Trophoblast cell (in vitro differentiated cells and primary cell): ENCODE results near the gene ABL2.

Source experiments
- DNase-seq, 2 donors: peaks; one replicate each; pipeline ENCODE4 v3.0.0-alpha.2; 2016
- H2AFZ ChIP-seq: 2 replicates; pipeline ENCODE4 v1.6.1; 2013; ENCODE audit warnings: low read length, moderate library complexity, mild to moderate bottlenecking; ENCODE audit not compliant: insufficient read depth, poor library complexity
- H2AK5ac ChIP-seq: 2 replicates; pipeline ENCODE4 v1.6.1; 2013; ENCODE audit warnings: mild to moderate bottlenecking, low read length
- H2BK120ac ChIP-seq: 2 replicates; pipeline ENCODE4 v1.6.1; 2013; ENCODE audit warnings: low read length, mild to moderate bottlenecking, moderate library complexity; ENCODE audit not compliant: insufficient read depth, poor library complexity
- H2BK12ac ChIP-seq: 2 replicates; pipeline ENCODE4 v1.6.1; 2013; ENCODE audit warnings: mild to moderate bottlenecking, low read length, moderate library complexity
- H2BK5ac ChIP-seq: 2 replicates; pipeline ENCODE4 v1.6.1; 2013; ENCODE audit warnings: low read length, low read depth, moderate library complexity, mild to moderate bottlenecking; ENCODE audit not compliant: poor library complexity
- H3K14ac ChIP-seq: 2 replicates; pipeline ENCODE4 v1.6.1; 2013; ENCODE audit warnings: mild to moderate bottlenecking, low read length
- H3K18ac ChIP-seq: 2 replicates; pipeline ENCODE4 v1.6.1; 2013; ENCODE audit warnings: mild to moderate bottlenecking, low read length
- H3K23ac ChIP-seq: 2 replicates; pipeline ENCODE4 v1.6.1; 2013; ENCODE audit warnings: low read length
- H3K27ac ChIP-seq: 2 replicates; pipeline ENCODE4 v1.5.1; 2013; ENCODE audit warnings: low read depth, mild to moderate bottlenecking, inconsistent platforms, low read length, moderate library complexity
- H3K27me3 ChIP-seq: 2 replicates; pipeline ENCODE4 v1.6.1; 2013; ENCODE audit warnings: inconsistent platforms, mild to moderate bottlenecking, low read length, moderate library complexity; ENCODE audit not compliant: insufficient read depth
- H3K36me3 ChIP-seq, 2 experiments: 1 replicate in 1 of 2; 2 replicates in 1 of 2; pipeline ENCODE4 v1.6.1; 2013; ENCODE audit warnings: low read length in 2 of 2, mild to moderate bottlenecking in 2 of 2, moderate library complexity in 1 of 2; ENCODE audit not compliant: insufficient read depth in 2 of 2, control insufficient read depth in 1 of 2
- H3K4ac ChIP-seq: 2 replicates; pipeline ENCODE4 v1.6.1; 2013; ENCODE audit warnings: low read depth, mild to moderate bottlenecking, low read length, moderate library complexity
- H3K4me1 ChIP-seq, 2 experiments: 1 replicate in 1 of 2; 2 replicates in 1 of 2; pipeline ENCODE4 v1.6.1; 2013; ENCODE audit warnings: low read length in 2 of 2, mild to moderate bottlenecking in 2 of 2, moderate library complexity in 1 of 2; ENCODE audit not compliant: insufficient read depth in 2 of 2, control insufficient read depth in 1 of 2
- H3K4me2 ChIP-seq: 2 replicates; pipeline ENCODE4 v1.6.1; 2013; ENCODE audit warnings: inconsistent platforms, mild to moderate bottlenecking, low read length, moderate library complexity
- H3K4me3 ChIP-seq: 2 replicates; pipeline ENCODE4 v1.5.1; 2013; ENCODE audit warnings: mild to moderate bottlenecking, low read depth, low read length, inconsistent platforms
- H3K79me1 ChIP-seq: one replicate; pipeline ENCODE4 v1.6.1; 2013; ENCODE audit warnings: low read length
- H3K79me2 ChIP-seq: 2 replicates; pipeline ENCODE4 v1.6.1; 2013; ENCODE audit warnings: low read length, mild to moderate bottlenecking; ENCODE audit not compliant: control insufficient read depth, insufficient read depth, poor library complexity
- H3K9ac ChIP-seq: 2 replicates; pipeline ENCODE4 v1.6.1; 2013; ENCODE audit warnings: mild to moderate bottlenecking, low read length
- H3K9me3 ChIP-seq: 2 replicates; pipeline ENCODE4 v1.6.1; 2013; ENCODE audit warnings: low read depth, mild to moderate bottlenecking, control low read depth, inconsistent platforms, low read length; ENCODE audit not compliant: insufficient read depth
- H4K12ac ChIP-seq: 2 replicates; pipeline ENCODE4 v1.6.1; 2013; ENCODE audit warnings: low read depth, mild to moderate bottlenecking, low read length, moderate library complexity
- H4K8ac ChIP-seq: 2 replicates; pipeline ENCODE4 v1.6.1; 2013; ENCODE audit warnings: low read depth, mild to moderate bottlenecking, low read length, moderate library complexity
- H4K91ac ChIP-seq: one replicate; pipeline ENCODE4 v1.6.1; 2013; ENCODE audit warnings: low read depth, mild to moderate bottlenecking, low read length, moderate library complexity
- WGBS: extraction: QIAGEN DNeasy Blood & Tissue Kit; methylation state at CpG from one replicate; pipeline ENCODE4 v1.1.7; 2013; ENCODE audit warnings: missing lambda C conversion rate; ENCODE audit not compliant: insufficient read length, insufficient coverage; ENCODE audit errors: extremely low coverage; 5-methylcytosine and 5-hydroxymethylcytosine counted together

Gene ABL2

GRCh38 chr1:179095377-179095776 lies 134.1 kb downstream of the ABL2 start:
- no peak overlapping the region for H4K8ac ChIP-seq
- H4K91ac ChIP-seq, result no peak overlapping the region
- no peak overlapping the region for H3K23ac ChIP-seq
- no peak overlapping the region for H2AFZ ChIP-seq
- H3K4me3 ChIP-seq, result no peak overlapping the region
- no peak overlapping the region for H3K14ac ChIP-seq
- no peak for DNase-seq
- H2AK5ac ChIP-seq, result no peak overlapping the region
- H3K4ac ChIP-seq, result no peak overlapping the region
- H2BK120ac ChIP-seq, result no peak overlapping the region
- no CpG with 5 or more reads among the region's 4 CpGs for WGBS
- no peaks in the 10 kb centered on the region for H3K9me3 ChIP-seq
- H2BK5ac ChIP-seq, result no peak overlapping the region
- H3K36me3 ChIP-seq, result peaks cover 28 to 53% of the 10 kb centered on the region in 2 experiments
- H3K79me1 ChIP-seq, result no peaks in the 10 kb centered on the region
- no peak overlapping the region for H3K4me2 ChIP-seq
- H3K27me3 ChIP-seq, result no peaks in the 10 kb centered on the region
- no peak overlapping the region for H3K9ac ChIP-seq
- H2BK12ac ChIP-seq, result no peak overlapping the region
- H3K79me2 ChIP-seq, result no peaks in the 10 kb centered on the region
- H3K18ac ChIP-seq, result no peak overlapping the region
- H4K12ac ChIP-seq, result no peak overlapping the region
- no peak overlapping the region for H3K27ac ChIP-seq
- H3K4me1 ChIP-seq, result peaks cover 11 to 14% of the 10 kb centered on the region in 2 experiments

- WGBS, result no CpG with 5 or more reads among the region's 5 CpGs
- no peak overlapping the region for H3K9ac ChIP-seq
- H3K23ac ChIP-seq, result no peak overlapping the region
- no peak overlapping the region for H2AFZ ChIP-seq
- no peak overlapping the region for H4K12ac ChIP-seq
- no peak overlapping the region for H2BK12ac ChIP-seq
- no peak overlapping the region for H2BK120ac ChIP-seq
- peaks cover 28 to 56% of the 10 kb centered on the region in 2 experiments for H3K36me3 ChIP-seq
- H3K9me3 ChIP-seq, result no peaks in the 10 kb centered on the region
- no peaks in the 10 kb centered on the region for H3K79me1 ChIP-seq
- no peak overlapping the region for H4K91ac ChIP-seq
- H3K27me3 ChIP-seq, result no peaks in the 10 kb centered on the region
- no peak overlapping the region for H3K4me3 ChIP-seq
- no peak overlapping the region for H3K4ac ChIP-seq
- H4K8ac ChIP-seq, result no peak overlapping the region
- no peak overlapping the region for H3K27ac ChIP-seq
- H3K14ac ChIP-seq, result no peak overlapping the region
- no peaks in the 10 kb centered on the region for H3K79me2 ChIP-seq
- H2BK5ac ChIP-seq, result no peak overlapping the region
- no peak overlapping the region for H3K18ac ChIP-seq
- peaks cover 13 to 14% of the 10 kb centered on the region in 2 experiments for H3K4me1 ChIP-seq
- peak; percentile 16 to 44 for DNase-seq
- no peak overlapping the region for H3K4me2 ChIP-seq
- no peak overlapping the region for H2AK5ac ChIP-seq
Observed at GRCh38 chr1:179094818-179095217, 134.7 kb downstream of the ABL2 start.

GRCh38 chr1:179092896-179093461 lies 136.5 kb downstream of the ABL2 start:
- Histone ChIP-seq H3K4me3 (peak overlapping the region; percentile 45), H3K9ac (no peak overlapping the region), H2BK12ac (no peak overlapping the region), H2AK5ac (no peak overlapping the region), H3K23ac (no peak overlapping the region), H4K91ac (no peak overlapping the region), H3K79me1 (no peaks in the 10 kb centered on the region), H3K27ac (no peak overlapping the region), H2BK120ac (no peak overlapping the region), H3K14ac (no peak overlapping the region), H3K4me1 (peaks cover 15 to 18% of the 10 kb centered on the region in 2 experiments), H3K18ac (no peak overlapping the region), H3K36me3 (peaks cover 31 to 54% of the 10 kb centered on the region in 2 experiments), H3K4me2 (no peak overlapping the region), H2AFZ (no peak overlapping the region), H3K9me3 (no peaks in the 10 kb centered on the region), H3K4ac (no peak overlapping the region), H4K8ac (no peak overlapping the region), H3K27me3 (no peaks in the 10 kb centered on the region), H4K12ac (no peak overlapping the region), H3K79me2 (no peaks in the 10 kb centered on the region), H2BK5ac (no peak overlapping the region)
- WGBS, result no CpG with 5 or more reads among the region's 9 CpGs
- DNase-seq, result no peak

GRCh38 chr1:179091691-179092165 lies 137.7 kb downstream of the ABL2 start:
- Histone ChIP-seq H4K12ac (no peak overlapping the region), H3K18ac (no peak overlapping the region), H3K79me2 (no peaks in the 10 kb centered on the region), H3K79me1 (no peaks in the 10 kb centered on the region), H3K4me2 (no peak overlapping the region), H3K4me1 (peaks cover 15 to 18% of the 10 kb centered on the region in 2 experiments), H3K23ac (no peak overlapping the region), H4K91ac (no peak overlapping the region), H3K27me3 (no peaks in the 10 kb centered on the region), H3K14ac (no peak overlapping the region), H2BK120ac (no peak overlapping the region), H2BK5ac (no peak overlapping the region), H2AK5ac (no peak overlapping the region), H2BK12ac (no peak overlapping the region), H3K27ac (no peak overlapping the region), H2AFZ (no peak overlapping the region), H3K4me3 (no peak overlapping the region), H4K8ac (no peak overlapping the region), H3K9me3 (no peaks in the 10 kb centered on the region), H3K36me3 (peaks cover 29 to 54% of the 10 kb centered on the region in 2 experiments), H3K9ac (no peak overlapping the region), H3K4ac (no peak overlapping the region)
- WGBS, result no CpG with 5 or more reads among the region's 5 CpGs
- DNase-seq, result no peak
